Activated effector memory CD4-positive, alpha-beta T cell treated with Interleukin-2 at 50 U/mL for 16 hours (primary cell): ENCODE data around the gene PEX10.

Experiments
- DNase-seq: peaks from one replicate; pipeline ENCODE4 v3.0.0-alpha.2; 2020

PEX10 gene

GRCh38 chr1:2372551-2373490 is 39.5 kb downstream of the PEX10 start:
- no peak for DNase-seq

DNA sequence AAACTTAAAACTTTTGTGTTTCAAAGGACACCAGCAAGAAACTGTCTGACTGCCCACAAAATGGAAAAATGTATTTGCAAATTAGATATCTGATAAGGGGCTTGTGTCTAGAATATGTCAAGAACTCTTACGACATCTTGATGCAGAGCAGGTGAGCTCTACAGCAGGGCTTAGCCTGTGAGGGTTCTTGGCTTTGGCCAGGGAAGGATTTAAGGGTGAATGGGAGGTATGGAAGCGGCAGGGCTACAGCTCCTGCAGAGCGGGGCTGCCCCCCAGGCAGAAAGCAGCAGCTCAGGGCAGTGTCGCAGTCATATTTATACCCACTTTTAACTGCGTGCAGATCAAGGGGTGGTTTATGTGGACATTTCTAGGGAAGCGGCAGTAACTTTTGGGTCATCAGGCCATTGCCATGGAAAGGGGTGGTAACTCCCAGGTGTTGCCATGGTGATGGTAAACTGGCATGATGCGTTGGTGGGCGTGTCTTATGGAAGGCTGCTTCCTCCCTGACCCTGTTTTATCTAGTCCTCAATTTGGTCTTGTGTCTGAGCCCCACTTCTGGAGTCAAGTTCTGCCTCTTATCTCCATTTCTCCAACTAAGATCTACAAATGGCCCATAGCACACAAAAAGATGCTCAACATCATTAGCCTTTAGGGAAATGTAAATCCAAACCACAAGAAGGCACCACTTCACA is 44.2 kb downstream of the PEX10 start:
- DNase-seq, result no peak

GRCh38 chr1:2363847-2364513 is 48.4 kb downstream of the PEX10 start:
- DNase-seq, result no peak

DNA sequence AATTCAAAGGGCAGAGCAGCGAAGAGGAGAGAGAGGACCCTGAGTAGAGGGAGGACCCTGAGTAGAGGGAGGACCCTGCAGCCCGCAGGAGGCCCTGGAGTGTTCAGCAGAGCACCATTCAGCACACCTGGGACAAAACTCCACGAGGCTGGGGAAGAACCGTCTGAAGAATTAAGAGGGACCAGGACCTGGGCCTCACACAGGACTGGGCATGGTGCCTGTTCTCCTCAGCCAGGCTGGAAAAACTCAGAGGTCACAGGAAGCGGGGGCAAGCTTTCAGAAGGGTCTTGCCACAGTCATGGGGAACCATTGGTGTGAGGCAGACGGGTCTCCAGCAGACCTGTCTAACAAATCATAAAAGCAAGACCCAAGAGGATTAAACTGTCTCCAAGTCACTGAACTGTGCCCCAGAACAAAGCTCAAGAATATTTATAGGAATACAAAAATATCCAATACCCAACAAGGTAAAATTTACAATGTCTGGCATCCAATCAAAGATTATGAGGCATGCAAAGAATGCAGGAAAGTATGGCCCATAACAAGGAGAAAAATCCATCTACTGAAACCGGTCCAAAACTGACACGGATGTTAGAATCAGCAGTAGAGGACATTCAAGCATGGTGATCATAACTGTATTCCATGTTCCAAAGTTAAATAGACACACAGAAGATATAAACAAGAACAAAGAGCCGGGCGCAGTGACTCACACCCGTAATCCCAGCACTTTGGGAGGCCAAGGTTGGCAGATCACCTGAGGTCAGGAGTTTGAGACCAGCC is 51.6 kb downstream of the PEX10 start:
- DNase-seq, result no peak

DNA sequence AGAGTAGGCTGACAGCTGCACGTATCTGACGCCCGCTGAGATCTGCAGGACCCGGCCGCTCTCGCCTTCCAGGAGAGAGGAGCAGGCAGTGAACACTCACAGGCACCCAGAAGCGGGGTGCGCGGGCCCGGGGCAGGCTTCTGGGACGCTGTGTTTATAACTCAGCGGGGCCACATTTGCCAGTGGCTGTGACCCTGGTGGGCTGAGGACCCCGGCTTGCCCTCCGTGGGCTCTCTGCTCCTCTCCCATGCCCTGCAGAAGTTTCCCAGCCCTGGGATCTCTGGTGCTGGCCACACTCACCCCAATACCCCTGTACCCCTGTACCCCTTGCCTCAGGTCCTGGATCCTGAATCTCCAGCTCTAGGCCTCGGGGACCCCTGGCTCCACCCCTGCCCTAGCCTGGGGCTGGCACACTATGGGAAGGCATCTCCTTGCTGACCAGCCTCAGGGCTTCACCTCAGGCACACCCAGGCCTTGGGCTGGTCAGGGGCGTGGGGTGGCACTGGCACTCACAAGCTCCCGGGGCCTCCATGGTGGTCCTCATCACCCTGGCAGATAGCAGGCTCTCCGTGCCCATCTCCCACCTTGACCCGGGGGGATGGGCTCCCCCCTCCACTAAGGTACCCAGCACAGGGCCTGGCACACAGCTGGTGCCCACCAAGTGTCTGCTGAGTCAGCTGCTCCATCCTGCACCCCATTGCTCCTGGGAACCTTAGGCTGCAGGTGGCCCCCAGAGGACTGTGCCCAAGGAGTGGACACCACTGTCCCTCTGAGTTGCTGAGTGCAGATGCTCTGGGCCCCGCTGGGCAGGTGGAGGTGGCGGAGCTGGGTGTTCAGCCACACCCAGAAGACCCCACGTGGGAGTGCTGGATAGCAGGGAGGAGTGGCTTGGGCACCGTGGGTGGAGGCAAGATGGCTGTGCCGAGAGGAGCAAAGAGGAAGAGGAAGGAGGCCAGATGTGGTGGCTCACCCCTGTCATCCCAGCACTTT is 53.4 kb downstream of the PEX10 start:
- DNase-seq, result no peak

- DNase-seq, result no peak
Observed at GRCh38 chr1:2358072-2358471, 54.3 kb downstream of the PEX10 start.

- no peak for DNase-seq
Observed at GRCh38 chr1:2356911-2357845, 55.2 kb downstream of the PEX10 start.

DNA sequence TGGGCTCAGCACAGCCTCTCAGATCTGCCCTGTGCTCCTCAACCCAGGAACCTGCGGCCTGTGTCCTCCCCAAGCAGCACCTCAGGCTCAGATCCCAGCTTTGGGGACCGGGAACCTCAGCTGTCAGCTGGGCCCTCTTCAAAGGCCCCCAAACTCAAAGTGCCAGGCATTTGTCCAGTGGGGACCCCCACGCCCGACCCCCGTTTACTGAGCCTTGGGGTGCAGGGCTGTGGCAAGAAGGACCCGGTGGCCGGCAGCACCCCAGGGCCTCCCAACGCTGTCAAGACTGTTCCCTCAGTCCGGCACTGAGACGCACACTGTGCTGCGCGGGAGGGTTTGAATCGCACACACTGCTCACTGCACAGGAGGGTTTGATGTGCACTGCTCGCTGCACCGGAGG is 56.0 kb downstream of the PEX10 start:
- no peak for DNase-seq

- no peak for DNase-seq
Observed at GRCh38 chr1:2355373-2356261, 56.7 kb downstream of the PEX10 start.

- DNase-seq, result no peak
Observed at GRCh38 chr1:2354511-2355372, 57.6 kb downstream of the PEX10 start.
